GM13976 (cell line): ENCODE results near the gene ZDHHC14.

Experiments used
- DNase-seq: peaks from one replicate; pipeline ENCODE4 v3.0.0; 2012; ENCODE audit warnings: low spot score
- in situ Hi-C: fragments of 300-500 bp; cut with MboI; formaldehyde crosslinking; loops from one replicate; pipeline ENCODE4 v1.12.0; 2022; ENCODE audit warnings: low sequenced_read_pairs, mixed read lengths, inconsistent platforms; ENCODE audit not compliant: unreplicated experiment
- TF ChIP-seq, protein P1 (sequence below): IDR thresholded peaks from 2 replicates; pipeline ENCODE4 v1.5.1; 2012; ENCODE audit warnings: borderline replicate concordance, mild to moderate bottlenecking; ENCODE audit not compliant: insufficient read depth; ENCODE audit errors: extremely low read depth, missing control alignments, control extremely low read depth

ZDHHC14 gene

DNA sequence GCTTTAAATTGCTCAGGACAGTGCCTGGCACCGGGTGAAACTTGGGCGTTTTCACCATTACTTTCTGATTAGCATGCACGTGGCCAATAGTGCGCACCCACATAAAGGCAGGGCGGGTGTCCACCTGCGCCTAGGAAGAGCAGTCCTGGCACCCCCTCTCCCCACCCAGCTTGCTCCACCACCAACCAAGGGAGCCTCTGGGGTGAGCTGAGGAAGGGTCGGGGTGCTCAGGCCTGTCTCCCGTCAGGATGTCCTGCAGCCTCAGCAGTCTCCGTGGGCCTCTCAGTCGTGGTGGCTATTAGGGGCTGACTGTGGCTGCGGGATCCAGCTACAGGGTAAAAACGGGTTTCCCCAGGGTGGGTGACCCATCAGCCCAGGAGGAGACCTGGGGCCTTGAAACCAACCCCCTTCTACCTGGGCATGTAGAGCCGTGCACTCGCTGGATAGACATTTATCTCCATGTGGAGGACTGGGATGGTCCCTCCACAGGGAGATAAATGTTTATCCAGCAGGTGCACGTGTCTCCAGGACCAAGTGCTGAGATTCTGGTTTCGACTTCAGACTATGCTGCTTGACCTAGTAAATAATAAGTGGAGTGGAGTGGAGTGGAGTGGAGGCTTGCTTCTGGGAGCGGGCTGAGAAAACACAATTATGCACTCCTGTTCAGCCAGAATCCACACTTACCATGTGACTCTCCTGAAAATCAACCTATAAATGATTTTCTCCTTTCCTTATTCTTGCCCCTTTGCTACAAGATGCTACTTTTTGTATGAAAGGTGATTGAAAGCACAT lies 91.1 kb downstream of the ZDHHC14 start:
- TF ChIP-seq, protein P1, sequence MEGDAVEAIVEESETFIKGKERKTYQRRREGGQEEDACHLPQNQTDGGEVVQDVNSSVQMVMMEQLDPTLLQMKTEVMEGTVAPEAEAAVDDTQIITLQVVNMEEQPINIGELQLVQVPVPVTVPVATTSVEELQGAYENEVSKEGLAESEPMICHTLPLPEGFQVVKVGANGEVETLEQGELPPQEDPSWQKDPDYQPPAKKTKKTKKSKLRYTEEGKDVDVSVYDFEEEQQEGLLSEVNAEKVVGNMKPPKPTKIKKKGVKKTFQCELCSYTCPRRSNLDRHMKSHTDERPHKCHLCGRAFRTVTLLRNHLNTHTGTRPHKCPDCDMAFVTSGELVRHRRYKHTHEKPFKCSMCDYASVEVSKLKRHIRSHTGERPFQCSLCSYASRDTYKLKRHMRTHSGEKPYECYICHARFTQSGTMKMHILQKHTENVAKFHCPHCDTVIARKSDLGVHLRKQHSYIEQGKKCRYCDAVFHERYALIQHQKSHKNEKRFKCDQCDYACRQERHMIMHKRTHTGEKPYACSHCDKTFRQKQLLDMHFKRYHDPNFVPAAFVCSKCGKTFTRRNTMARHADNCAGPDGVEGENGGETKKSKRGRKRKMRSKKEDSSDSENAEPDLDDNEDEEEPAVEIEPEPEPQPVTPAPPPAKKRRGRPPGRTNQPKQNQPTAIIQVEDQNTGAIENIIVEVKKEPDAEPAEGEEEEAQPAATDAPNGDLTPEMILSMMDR: no peak
- no peak for DNase-seq
- in situ Hi-C loops: no loop called here

DNA sequence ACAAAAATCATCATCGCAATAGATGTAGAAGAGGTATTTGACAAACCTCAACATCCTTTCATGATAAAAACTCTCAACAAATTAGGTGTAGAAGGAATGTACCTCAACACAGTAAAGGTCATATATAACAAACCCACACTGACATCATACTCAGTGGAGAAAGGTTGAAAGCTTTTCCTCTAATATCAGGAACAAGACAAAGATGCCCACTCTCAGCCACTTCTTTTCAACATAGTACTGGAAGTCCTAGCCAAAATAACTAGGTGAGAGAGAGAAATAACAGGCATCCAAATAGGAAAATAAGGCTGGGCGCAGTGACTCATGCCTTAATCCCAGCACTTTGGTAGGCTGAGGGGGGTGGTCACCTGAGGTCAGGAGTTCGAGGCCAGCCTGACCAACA lies 95.8 kb downstream of the ZDHHC14 start:
- in situ Hi-C loops: no loop called here
- TF ChIP-seq, protein P1: no peak
- DNase-seq: no peak

DNA sequence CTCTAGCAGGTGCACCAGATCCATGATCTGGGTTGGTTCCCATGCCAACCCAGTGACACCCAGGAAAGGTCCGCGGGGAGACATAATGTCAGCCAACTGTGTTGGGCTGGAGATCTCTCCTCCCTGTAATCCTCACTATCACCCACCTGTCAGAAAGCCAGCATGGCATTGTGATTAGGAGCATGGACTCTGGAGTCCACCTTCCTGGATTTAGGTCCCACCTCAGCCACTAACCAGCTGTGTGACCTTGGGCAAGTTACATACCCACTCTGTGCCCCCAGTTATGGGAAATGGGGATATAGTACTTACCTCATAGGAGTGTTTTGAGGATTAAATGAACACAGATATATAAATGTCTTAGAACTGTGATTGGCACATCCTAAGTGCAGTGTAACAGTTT lies 97.9 kb downstream of the ZDHHC14 start:
- DNase-seq: no peak
- in situ Hi-C loops: no loop called here
- TF ChIP-seq, protein P1: no peak

DNA sequence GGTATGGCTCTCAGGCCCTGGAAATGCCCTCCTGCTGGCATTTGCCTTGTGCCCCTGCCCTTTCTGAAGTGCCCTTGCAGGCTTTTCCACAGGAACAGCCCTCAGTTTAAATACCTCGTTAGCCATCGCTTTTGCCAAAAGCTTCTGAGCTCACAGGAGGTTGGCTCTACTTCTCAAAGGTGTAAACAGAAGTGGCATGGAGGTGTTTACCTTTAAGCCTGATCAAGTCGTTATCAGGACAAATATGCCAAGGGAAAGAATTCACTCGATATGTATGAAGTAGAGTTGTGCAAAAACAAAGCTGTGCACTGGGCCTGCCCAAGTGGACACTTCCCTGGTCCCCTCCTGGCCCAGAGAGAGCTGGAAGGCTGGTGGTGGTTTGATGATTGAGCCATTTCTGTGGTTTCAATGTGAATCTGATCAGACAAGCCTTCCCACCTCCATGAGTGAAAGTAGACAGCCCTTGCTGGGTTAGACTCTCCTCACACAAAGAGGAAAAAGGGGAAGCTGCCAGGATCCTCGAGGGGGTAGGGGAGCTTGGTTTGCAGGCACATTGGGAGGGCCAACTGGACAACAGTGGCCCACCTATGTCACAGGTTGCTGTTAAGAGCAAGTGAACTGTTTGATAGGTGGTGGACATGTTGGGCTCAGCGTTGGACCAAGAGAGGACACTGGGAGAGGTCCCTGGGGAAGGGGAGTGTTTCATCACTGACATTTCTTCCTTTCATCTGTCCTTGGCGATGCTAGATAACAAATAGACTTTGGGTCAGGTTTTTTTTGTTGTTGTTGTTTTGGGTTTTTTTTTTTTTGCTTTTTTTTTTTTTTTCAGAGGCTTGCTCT lies 98.7 kb downstream of the ZDHHC14 start:
- TF ChIP-seq, protein P1: no peak
- DNase-seq: no peak
- in situ Hi-C loops: no loop called here

DNA sequence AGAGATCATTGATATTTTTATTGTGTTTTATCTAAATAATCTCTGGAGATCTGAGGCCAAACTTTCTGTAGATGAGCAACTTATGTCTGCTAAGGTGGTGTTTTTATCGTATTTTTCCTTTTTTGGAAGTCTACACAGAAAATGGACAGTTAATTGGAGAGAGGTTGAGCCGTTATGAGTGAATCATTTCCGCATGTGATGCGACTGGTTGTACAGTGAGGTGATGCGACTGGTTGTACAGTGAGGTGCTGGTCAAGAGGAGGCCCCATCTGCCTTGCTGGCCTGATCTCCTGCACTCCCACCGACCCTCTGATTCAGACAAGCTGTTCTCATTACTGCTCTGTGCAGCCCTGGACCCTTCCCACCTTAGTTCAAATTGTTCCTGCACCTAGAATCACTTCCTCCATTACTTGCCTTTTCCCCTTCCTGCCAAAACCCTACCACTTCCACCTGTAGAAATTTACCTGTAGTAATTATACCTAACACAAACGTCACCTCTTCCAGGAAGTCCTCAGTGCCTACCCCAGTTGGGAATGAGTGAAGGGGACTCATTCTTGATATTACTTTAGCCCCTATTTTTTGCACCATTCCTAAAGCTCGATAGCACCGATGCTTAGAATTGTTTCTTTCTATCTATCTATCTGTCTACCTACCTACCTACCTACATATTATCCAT lies 100.3 kb downstream of the ZDHHC14 start:
- TF ChIP-seq, protein P1: no peak
- DNase-seq: no peak
- in situ Hi-C loops: no loop called here

DNA sequence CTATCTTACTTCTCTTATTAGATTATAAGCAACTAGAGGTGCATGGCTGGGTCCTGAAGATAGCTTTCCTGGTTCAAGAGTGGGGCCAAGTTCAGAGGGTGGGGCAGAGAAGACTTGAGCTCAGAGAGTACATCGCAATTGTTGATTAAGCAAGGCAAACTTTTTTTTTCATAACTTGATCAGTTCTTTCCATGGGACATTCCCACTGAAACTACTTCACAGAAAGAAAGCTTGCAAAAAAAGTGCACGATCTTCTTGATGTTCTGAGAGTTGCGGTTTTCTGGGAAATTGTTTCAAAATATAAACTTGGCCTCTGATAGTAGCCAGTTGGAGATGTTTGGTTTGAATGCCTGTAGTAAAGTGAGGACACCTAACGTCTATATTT lies 100.9 kb downstream of the ZDHHC14 start:
- DNase-seq: no peak
- in situ Hi-C loops: no loop called here
- TF ChIP-seq, protein P1: no peak
